Measurements from ENCODE around the gene NDUFA13.

Gene NDUFA13

GRCh38 chr19:19544954-19545591, 29.0 kb downstream of the NDUFA13 start:
- no peak for DNase-seq (ENCODE audit: low read depth in 1 of 2, low spot score in 1 of 2)

- no peak for DNase-seq (ENCODE audit: low read depth in 1 of 2, low spot score in 1 of 2)
Observed at GRCh38 chr19:19545707-19546106, 29.7 kb downstream of the NDUFA13 start.

GRCh38 chr19:19546751-19547162, 30.7 kb downstream of the NDUFA13 start:
- DNase-seq (ENCODE audit: low read depth in 1 of 2, low spot score in 1 of 2) = no peak

- no peak for DNase-seq (ENCODE audit: low read depth in 1 of 2, low spot score in 1 of 2)
Observed at GRCh38 chr19:19547674-19548336, 31.8 kb downstream of the NDUFA13 start.

- no peak for DNase-seq (ENCODE audit: low read depth in 1 of 2, low spot score in 1 of 2)
Observed at GRCh38 chr19:19548915-19549759, 33.1 kb downstream of the NDUFA13 start.

- DNase-seq (ENCODE audit: low read depth in 1 of 2, low spot score in 1 of 2) = no peak
Observed at GRCh38 chr19:19549804-19550464, 33.9 kb downstream of the NDUFA13 start.

- DNase-seq (ENCODE audit: low read depth in 1 of 2, low spot score in 1 of 2) = no peak
Observed at GRCh38 chr19:19550485-19550929, 34.5 kb downstream of the NDUFA13 start.

- no peak for DNase-seq (ENCODE audit: low read depth in 1 of 2, low spot score in 1 of 2)
Observed at GRCh38 chr19:19550972-19551852, 35.2 kb downstream of the NDUFA13 start.

- DNase-seq (ENCODE audit: low read depth in 1 of 2, low spot score in 1 of 2) = no peak
Observed at GRCh38 chr19:19551853-19552192, 35.8 kb downstream of the NDUFA13 start.

GRCh38 chr19:19552798-19553197, 36.8 kb downstream of the NDUFA13 start:
- DNase-seq (ENCODE audit: low read depth in 1 of 2, low spot score in 1 of 2) = no peak

- no peak for DNase-seq (ENCODE audit: low read depth in 1 of 2, low spot score in 1 of 2)
Observed at GRCh38 chr19:19553670-19554069, 37.6 kb downstream of the NDUFA13 start.

- peak; percentile 36 to 42 for DNase-seq (ENCODE audit: low read depth in 1 of 2, low spot score in 1 of 2)
Observed at GRCh38 chr19:19554074-19555023, 38.3 kb downstream of the NDUFA13 start.

- no peak for DNase-seq (ENCODE audit: low read depth in 1 of 2, low spot score in 1 of 2)
Observed at GRCh38 chr19:19558055-19558454, 42.0 kb downstream of the NDUFA13 start.

GRCh38 chr19:19558636-19559035, 42.6 kb downstream of the NDUFA13 start:
- no peak for DNase-seq (ENCODE audit: low read depth in 1 of 2, low spot score in 1 of 2)

GRCh38 chr19:19559931-19560330, 43.9 kb downstream of the NDUFA13 start:
- DNase-seq (ENCODE audit: low read depth in 1 of 2, low spot score in 1 of 2) = no peak

- DNase-seq (ENCODE audit: low read depth in 1 of 2, low spot score in 1 of 2) = no peak
Observed at GRCh38 chr19:19561946-19562664, 46.1 kb downstream of the NDUFA13 start.

GRCh38 chr19:19562665-19563347, 46.8 kb downstream of the NDUFA13 start:
- DNase-seq (ENCODE audit: low read depth in 1 of 2, low spot score in 1 of 2) = no peak

GRCh38 chr19:19563348-19563848, 47.4 kb downstream of the NDUFA13 start:
- DNase-seq (ENCODE audit: low read depth in 1 of 2, low spot score in 1 of 2) = no peak
